Activated CD4-positive, alpha-beta T cell treated with anti-CD3 and anti-CD28 coated beads, Interleukin-2, Interleukin-4, amounts not matched to agents 100 ng/mL and 50 ng/mL, durations not matched to agents 16 hours and 8 hours (primary cell): ENCODE data around the gene NRXN3.

Experiments used
- DNase-seq: peaks from one replicate; pipeline ENCODE4 v3.0.0-alpha.2; 2020; ENCODE audit warnings: low spot score

Gene NRXN3

DNA sequence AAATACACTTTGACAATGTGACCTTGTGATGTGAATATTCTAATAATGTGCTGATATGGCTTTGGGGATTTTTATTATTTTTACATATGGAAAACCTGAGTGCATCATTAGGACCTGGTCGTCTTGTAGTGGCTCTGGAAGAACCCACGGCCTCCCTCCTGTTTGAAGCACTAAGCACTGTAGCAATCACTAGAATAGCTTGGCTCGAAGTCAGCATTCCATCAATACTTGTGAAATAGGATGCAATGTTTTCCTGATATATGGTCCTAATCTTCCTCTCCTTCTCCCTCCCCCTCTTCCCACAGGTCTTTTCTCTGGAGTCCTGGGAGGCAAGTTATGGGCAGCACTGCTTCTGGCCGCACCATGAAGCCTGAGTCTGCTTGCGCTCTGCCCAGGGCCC lies 71.9 kb downstream of the NRXN3 start:
- no peak for DNase-seq

DNA sequence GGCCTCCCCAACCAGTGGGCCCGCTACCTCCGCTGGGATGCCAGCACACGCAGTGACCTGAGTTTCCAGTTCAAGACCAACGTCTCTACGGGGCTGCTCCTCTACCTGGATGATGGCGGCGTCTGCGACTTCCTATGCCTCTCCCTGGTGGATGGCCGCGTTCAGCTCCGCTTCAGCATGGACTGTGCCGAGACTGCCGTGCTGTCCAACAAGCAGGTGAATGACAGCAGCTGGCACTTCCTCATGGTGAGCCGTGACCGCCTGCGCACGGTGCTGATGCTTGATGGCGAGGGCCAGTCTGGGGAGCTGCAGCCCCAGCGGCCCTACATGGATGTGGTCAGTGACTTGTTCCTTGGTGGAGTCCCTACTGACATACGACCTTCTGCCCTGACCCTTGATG lies 73.0 kb downstream of the NRXN3 start:
- DNase-seq = no peak

GRCh38 chr14:78245238-78245637 lies 75.1 kb downstream of the NRXN3 start:
- DNase-seq = no peak

GRCh38 chr14:78248501-78249090 lies 78.4 kb downstream of the NRXN3 start:
- DNase-seq = no peak

GRCh38 chr14:78251308-78251707 lies 81.1 kb downstream of the NRXN3 start:
- DNase-seq = no peak

GRCh38 chr14:78253986-78254385 lies 83.8 kb downstream of the NRXN3 start:
- peak; percentile 41 for DNase-seq

DNA sequence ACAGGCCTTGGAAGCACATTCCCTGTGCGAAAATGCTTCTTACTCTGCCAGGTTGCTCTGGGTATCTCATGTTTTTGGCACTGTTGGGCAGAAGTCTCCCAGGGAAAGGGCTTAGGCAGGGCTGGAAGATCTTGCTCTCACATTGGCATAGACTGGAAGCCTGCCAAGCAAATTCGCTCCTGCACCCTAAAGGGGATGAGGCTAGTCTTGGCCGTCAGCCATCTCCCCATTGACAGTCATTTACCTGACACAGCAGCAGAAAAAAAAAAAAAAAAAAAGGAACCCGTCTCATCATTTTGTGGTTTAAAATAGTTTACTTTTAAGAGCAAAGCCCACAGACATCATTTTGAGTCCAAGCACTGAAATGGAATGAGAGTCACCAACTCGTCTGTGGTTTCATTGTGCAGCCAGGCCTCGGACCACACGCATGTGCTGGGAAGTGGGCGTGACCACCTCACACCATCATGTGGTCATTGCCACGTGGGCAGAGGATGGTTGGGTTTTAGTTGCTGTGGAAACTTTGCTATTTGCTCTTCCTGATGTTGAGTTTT lies 84.8 kb downstream of the NRXN3 start:
- DNase-seq = peak; percentile 42

DNA sequence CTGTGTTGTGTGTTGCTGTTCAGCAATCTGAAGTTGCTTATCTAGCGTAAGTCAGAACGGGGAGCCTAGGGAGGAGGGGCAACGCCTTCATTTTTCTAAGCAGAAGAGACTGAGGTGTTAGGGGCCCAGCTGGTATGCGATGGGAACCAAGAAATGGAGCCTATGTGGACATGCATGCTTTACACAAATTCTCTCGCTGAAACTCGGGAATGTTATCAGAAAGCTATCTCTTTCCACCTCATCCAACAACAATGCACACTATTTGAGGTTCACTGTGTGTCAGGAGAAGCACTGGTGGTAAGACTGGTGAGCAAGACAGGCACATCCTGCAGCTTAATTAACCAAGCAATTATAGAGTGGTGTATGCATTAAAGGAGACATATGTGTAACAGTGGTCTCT lies 89.7 kb downstream of the NRXN3 start:
- DNase-seq = no peak

GRCh38 chr14:78278464-78279250 lies 108.5 kb downstream of the NRXN3 start:
- DNase-seq = no peak

- no peak for DNase-seq
These were observed 112.3 kb downstream of the NRXN3 start for GRCh38 chr14:78282437-78282836.

- no peak for DNase-seq
These were observed 116.0 kb downstream of the NRXN3 start for GRCh38 chr14:78286210-78286609.

DNA sequence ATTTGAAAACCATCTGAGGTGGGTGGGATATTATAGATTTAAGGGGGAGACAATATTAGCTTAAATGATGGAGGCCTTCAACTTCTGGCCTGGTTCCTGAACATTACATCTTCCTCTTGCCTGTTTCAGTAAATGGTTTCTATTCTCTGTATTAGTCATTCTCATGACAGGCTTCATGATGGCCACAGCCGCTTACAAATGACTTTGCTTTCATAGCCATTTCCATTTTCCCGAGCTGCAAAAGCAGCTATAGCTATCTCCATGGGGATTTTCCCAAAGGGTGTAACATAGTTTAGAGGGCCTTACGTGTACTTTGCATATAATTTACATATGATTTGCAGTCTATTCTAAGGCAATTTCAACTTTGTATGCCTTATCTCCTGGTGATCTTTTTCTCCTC lies 121.8 kb downstream of the NRXN3 start:
- DNase-seq = no peak

DNA sequence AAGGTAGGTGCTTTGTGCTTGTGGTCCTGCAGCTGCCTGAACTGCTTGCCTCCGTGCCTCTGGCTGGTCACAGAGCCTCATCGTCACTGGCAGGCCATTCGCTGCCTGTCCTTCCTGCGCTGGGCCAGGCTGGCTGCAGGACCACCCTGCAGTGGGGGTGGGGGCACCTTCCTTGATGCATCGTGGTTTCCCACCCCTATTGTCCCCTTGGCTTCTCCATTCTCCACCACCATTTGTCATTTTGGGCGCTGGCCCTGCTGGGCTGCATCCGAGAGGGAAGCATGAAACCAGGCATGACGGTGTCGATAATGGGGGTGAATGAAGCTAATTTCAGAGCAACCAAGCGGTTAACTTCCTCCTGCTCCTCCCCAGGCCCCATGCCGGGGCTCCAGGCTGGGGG lies 127.7 kb downstream of the NRXN3 start:
- no peak for DNase-seq

DNA sequence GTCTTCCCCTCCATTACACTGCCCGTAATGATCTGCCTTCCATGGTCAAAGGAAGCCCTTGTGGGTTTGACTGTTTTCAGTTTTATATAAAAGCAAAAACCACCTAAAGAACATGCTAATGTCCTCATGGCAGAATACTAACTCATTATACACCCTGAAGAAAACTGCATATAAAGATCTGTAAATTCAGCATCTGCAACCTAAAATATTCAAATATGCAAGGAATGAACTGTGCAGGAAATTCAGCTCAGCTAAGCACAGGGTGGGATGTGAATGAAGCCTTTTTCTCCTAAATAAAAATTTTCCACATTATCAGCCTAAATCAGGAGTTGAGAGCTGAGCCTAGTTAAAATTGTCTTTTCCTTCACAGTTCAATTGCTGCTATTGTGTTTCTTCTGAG lies 128.1 kb downstream of the NRXN3 start:
- DNase-seq = no peak

- no peak for DNase-seq
These were observed 132.7 kb downstream of the NRXN3 start for GRCh38 chr14:78302841-78303240.

DNA sequence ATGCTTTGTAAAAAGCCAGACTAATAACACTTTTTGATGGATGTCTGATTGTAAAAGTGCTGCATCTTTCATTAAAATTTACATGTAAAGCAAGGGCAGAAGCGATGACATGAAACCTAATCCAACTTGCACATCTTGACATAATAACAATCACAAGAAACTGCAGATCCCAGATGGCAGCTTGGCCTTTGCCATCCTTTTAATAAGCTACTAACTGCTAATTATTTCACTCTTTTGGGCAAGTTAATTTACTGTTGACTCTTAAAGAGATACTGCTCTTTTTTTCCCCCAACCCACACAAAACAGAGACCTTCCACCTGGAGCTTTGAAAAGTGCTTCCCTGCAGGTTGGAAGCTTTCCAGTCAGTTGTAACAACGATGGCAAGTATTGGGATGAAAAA lies 137.5 kb downstream of the NRXN3 start:
- no peak for DNase-seq

DNA sequence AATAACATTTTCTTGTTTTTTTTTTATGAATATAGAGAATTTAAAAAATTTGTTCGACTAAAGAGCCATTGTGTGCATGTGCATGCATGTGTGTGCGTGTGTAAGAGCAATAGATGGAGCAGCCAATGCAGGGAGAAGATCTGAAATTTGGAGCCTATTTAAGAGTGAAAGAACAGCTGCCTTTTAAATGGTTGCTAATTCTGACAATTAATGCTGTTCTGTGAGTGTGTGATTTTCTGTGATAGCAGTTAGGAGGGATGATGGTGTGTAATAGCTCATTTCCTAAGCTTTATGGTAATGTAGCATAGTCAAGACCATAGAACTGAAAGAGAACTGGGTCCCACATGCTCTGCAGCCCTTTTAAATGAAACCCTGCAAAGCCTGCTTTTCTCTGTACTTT lies 137.9 kb downstream of the NRXN3 start:
- DNase-seq = no peak

- no peak for DNase-seq
These were observed 140.1 kb downstream of the NRXN3 start for GRCh38 chr14:78310272-78310671.

DNA sequence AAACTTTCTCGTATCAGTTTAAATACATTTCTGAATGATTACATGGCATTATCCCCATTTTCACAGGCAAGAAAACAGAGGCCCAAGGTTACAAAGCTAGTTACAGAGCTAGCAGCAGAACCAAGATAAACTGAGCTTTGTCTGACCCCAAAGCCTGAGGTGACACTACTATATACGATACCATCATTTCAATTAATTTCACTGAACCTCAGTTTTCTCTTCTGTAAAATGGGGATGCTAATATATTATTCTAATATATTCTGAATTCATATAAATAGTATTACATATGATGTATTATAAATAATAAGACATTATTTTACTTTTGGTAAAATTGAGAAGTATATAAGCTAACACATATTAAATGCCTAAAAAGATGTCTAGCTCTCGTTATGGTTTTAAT lies 143.3 kb downstream of the NRXN3 start:
- no peak for DNase-seq

DNA sequence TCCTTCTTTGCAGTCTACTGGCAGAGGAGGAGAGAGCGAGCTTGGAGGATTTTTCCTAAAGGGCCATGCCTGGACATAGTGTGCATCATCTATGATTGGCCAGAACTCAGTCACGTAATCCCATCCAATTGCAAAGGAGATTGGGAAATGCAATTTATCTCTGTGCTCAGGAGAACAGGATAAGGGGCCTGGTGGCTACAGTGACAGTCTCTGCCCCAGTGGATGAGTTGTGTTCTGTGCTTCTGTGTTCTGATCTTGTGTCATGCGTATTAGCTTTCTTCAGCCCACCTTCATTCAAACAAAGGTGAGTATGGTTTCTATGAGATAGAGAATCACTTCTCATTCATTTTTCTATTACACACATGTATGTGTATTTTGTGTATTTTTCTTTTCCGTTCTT lies 144.3 kb downstream of the NRXN3 start:
- no peak for DNase-seq

GRCh38 chr14:78316052-78316451 lies 145.9 kb downstream of the NRXN3 start:
- no peak for DNase-seq

DNA sequence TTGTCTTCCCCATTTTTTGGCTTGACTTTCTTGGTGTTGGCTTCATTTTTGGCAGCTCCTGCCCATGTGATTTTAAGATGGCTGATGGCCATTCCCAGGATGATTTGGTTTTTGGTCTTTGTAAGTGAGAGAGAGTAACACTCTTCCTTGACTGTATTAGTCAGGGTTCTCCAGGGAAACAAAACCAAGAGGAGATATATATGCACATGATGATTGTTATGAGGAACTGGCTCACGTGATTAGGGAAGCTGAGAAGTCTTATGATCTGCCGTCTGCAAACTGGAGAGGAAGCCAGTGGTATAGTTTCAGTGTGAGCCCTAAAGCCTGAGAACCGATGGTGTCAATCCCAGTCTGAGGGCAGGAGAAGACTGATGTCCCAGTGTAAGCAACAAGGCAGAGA lies 146.6 kb downstream of the NRXN3 start:
- no peak for DNase-seq

DNA sequence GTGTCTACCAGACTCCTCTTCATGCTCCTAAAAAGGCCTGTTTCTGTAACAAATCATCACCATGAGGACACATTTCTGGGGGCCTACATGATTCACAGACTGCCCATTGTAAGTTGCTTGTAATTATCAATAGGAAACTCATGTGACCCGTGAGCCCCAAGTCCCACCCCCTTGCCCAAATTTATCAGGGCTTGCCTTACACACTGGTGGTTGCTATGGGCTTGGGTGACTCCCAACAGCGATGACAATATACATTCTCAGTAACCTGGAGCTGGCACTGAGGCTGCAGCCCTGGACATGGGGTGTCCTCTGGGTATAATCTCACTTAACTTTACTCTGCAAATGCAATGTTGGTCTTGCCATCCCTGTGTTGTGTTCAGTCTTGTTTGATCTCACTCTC lies 149.2 kb downstream of the NRXN3 start:
- no peak for DNase-seq
